Fibroblast of lung (primary cell): Measurements from ENCODE around the gene PDZD7.

Experiments
- CTCF ChIP-seq, 2 donors: IDR thresholded peaks in 1 of 2; conservative IDR thresholded peaks in 1 of 2; 1 replicate in 1 of 2; 2 replicates in 1 of 2; pipeline ENCODE4 v1.5.1; 2011 to 2012; ENCODE audit warnings: low read length in 2 of 2, control low read depth in 1 of 2, inconsistent platforms in 1 of 2, low read depth in 1 of 2, mild to moderate bottlenecking in 1 of 2
- EZH2 ChIP-seq: IDR thresholded peaks from 2 replicates; pipeline ENCODE4 v1.5.1; 2012; ENCODE audit warnings: low read length, control low read depth, mild to moderate bottlenecking; ENCODE audit errors: missing control alignments

DNA sequence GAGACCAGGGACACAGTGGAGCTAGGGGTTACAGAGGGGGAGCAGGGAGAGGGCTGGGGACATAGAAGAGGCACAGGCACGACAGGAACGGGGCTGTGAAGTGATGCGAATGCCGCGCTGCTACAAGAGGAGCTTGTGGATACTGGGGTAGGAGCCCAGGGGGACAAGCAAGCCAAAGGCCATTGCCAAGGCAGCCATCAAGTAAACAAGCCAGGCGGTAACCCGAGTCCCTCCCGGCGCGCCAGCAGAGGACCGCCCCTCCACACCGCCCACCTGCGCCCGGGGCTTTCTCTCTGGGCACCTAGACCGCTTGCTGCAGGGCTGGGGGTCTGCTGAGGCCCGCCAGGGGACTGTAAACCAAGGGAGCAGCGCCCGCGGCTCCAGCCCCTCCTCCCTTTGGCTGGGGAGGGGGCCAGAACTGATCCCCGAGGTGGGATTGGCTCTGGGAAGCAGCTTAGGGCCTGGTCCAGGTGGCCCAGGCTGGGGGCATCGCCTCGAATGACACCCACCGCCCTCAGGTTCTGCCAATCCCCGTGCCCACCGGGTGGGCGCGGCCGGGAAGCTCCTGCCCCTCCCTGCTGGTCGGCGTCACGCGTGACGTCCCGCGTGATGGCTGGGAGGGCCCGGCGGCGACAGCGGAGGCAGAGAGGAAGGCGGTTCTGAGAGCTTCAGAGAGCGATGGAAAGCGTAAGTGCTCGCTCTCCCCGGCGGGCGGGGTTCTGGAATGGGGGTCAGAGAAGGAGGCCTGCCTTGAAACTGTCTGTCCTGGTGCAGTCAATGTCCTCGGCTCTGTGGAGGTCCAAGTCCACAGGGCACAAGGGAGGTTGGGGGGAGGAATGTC is 1.1 kb upstream of the PDZD7 start:
- TF ChIP-seq EZH2, result no peak
- TF ChIP-seq CTCF (conservative IDR thresholded peaks at IDR 0.05 in 1 of 2, IDR thresholded peaks at IDR 0.05 in 1 of 2; ENCODE audit: low read depth in 1 of 2, low read length in 2 of 2), result no peak
